Activated T-cell treated with anti-CD3 and anti-CD28 coated beads, Interleukin-2, amount 50 U/mL, for 72 hours (primary cell): Measurements from ENCODE around the gene VN1R5. TPM values are rescaled to one million over a fixed set of nuclear protein-coding genes. Genes with fewer than 3 reads are reported as not detected.

ENCODE experiments used
- ATAC-seq, 2 donors: fragments of 150-1000 bp; cut with Tn5 transposase; replicated peaks in 1 of 2; 2 replicates each; pipeline ENCODE4 v1.10.0; 2021; ENCODE audit warnings: moderate library complexity in 2 of 2, mild to moderate bottlenecking in 1 of 2
- DNase-seq, 2 donors: peaks; one replicate each; pipeline ENCODE4 v3.0.0; 2021 to 2022; ENCODE audit warnings: mixed read lengths in 1 of 2
- H3K27ac Mint-ChIP-seq: one replicate; pipeline ENCODE4 v1.8.0; 2022; ENCODE audit warnings: mild to moderate bottlenecking, moderate library complexity, mixed read lengths
- H3K27me3 Mint-ChIP-seq: one replicate; pipeline ENCODE4 v1.8.0; 2022; ENCODE audit warnings: low read depth, mixed read lengths
- H3K36me3 Mint-ChIP-seq, 2 donors: one replicate each; pipeline ENCODE4 v1.8.0; 2022; ENCODE audit warnings: mixed read lengths in 2 of 2, mild to moderate bottlenecking in 1 of 2; ENCODE audit not compliant: insufficient read depth in 2 of 2
- H3K4me1 Mint-ChIP-seq: one replicate; pipeline ENCODE4 v1.8.0; 2022; ENCODE audit warnings: low read depth, mixed read lengths
- H3K4me3 Mint-ChIP-seq, 2 donors: one replicate each; pipeline ENCODE4 v1.8.0; 2022; ENCODE audit warnings: mild to moderate bottlenecking in 2 of 2, mixed read lengths in 2 of 2, moderate library complexity in 2 of 2
- H3K9me3 Mint-ChIP-seq, 2 donors: one replicate each; pipeline ENCODE4 v1.8.0; 2022; ENCODE audit warnings: mixed read lengths in 2 of 2
- total RNA-seq, 2 donors: library from RNA; stranded (reverse); gene quantifications; one replicate each; pipeline ENCODE4 v1.2.3, GENCODE V29; 2022

The VN1R5 gene
- total RNA-seq, 2 donors from 2014 or later: not detected

DNA sequence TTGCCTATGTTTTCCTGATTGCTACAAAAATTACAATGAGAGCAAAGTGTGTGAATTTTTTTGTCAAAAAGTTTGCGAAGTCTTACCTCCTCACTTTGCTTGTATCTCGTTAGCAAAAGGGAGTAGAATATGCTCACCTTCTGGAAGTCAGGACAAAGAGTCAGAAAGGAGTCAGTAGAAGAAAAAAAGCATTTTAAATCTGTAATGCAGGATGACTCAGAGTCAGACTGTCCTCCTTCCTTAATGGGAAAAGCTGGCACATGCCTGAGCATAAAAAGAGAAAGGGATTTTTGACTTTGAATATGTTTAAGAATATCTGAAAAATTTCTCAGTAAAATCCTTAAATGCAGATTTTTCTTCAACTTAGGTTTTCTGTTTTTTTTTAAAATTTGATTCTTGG lies 14.2 kb upstream of the VN1R5 start:
- Mint-ChIP-seq H3K4me3 (no peak overlapping the region), H3K27ac (no peak overlapping the region), H3K27me3 (no peaks in the 10 kb centered on the region), H3K9me3 (peaks cover 6 to 13% of the 10 kb centered on the region in 2 donors), H3K4me1 (no peaks in the 10 kb centered on the region), H3K36me3 (peaks cover 4 to 8% of the 10 kb centered on the region in 2 donors)
- ATAC-seq (no peak), DNase-seq (no peak)

DNA sequence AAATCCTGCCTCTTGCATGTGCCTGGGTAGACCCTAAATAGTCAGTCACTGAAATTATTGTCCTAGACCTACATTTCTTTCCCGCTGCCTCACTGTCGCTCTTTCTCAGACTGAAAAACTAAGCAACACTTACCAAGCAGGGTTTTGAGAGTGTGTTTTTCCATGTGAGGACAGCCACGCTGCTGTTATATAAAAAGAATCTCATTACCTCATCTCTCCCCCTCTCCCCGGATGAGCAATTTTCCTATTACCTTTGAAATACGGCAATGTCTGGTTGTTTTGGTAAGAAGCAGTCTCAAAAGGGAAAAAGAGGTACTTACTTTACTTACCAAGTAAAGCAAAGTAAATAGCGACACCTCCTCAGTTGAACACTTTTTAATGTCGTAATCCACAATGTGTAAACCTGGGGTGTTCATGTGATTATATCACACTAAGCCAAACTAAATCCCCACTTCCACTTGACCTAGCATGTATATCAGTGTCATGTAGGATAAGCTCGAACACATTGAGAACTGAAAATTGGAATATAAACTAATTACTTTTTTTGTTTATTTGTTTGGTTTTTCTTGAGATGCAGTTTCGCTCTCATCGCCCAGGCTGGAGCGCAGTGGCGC lies 12.2 kb upstream of the VN1R5 start:
- DNase-seq: no peak
- Mint-ChIP-seq H3K9me3 (peaks cover 9 to 15% of the 10 kb centered on the region in 2 donors), H3K36me3 (peaks cover 4 to 8% of the 10 kb centered on the region in 2 donors), H3K27ac (no peak overlapping the region), H3K4me1 (no peaks in the 10 kb centered on the region), H3K4me3 (no peak overlapping the region), H3K27me3 (no peaks in the 10 kb centered on the region)
- no peak for ATAC-seq

DNA sequence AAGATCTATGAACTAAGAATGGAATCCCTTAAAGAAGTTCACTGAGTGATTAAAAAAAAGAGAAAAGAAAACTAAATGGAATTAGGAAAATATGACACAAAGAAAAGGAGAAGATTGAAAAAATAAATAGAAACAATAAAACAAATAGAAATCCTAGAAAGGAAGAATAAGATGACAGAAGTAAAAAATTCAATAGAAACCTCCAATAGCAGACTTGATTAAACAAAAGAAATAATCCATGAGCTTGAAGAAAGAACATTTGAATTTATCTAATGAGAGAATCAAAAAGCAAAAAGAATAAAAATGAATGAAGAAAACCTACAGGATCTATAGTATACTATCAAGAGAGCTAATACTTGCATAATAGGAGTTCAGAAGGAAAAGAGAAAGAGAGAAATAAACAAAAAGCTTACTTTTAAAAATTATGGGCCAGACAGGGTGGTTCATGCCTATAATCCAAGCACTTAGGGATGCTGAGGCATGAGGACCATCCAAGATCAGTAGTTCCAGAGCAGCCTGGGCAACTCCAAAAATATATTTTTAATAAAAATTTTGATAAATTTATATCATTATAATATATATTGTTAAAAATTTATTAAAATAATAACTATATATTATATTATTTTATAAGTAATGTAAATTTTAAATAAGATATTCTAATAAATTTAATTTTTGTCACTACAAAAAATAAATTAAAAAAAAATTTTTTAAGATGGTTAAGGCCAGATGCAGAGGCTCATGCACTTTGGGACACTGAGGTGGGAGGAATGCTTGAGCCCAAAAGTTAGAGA lies 9.4 kb upstream of the VN1R5 start:
- ATAC-seq (no peak), DNase-seq (no peak)
- Mint-ChIP-seq H3K27me3 (peaks cover 6% of the 10 kb centered on the region), H3K4me1 (no peaks in the 10 kb centered on the region), H3K4me3 (no peak overlapping the region), H3K27ac (peak overlapping the region; percentile 80), H3K9me3 (peaks cover 9 to 17% of the 10 kb centered on the region in 2 donors), H3K36me3 (peaks cover 4 to 8% of the 10 kb centered on the region in 2 donors)

DNA sequence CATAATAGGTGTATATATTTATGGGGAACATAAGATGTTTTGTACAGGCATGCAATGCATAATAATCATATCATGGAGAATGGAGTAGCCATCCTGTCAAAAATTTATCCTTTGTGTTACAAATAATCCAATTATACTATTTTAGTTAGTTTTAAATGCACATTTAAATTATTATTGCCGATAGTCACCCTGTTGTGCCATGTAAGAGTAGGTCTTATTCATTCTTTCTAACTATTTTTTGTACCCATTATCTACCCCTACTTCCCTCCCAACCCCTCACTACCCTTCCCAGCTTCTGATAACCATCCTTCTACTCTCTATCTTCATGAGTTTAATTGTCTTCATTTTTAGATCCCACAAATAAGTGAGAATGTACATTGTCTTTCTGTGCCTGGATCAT lies 8.3 kb upstream of the VN1R5 start:
- peaks cover 4 to 8% of the 10 kb centered on the region in 2 donors for H3K36me3 Mint-ChIP-seq
- no peak overlapping the region for H3K4me3 Mint-ChIP-seq
- DNase-seq (no peak), ATAC-seq (no peak)
- peaks cover 6% of the 10 kb centered on the region for H3K27me3 Mint-ChIP-seq
- H3K27ac Mint-ChIP-seq: no peak overlapping the region
- H3K9me3 Mint-ChIP-seq: peaks cover 11 to 17% of the 10 kb centered on the region in 2 donors
- H3K4me1 Mint-ChIP-seq: no peaks in the 10 kb centered on the region

DNA sequence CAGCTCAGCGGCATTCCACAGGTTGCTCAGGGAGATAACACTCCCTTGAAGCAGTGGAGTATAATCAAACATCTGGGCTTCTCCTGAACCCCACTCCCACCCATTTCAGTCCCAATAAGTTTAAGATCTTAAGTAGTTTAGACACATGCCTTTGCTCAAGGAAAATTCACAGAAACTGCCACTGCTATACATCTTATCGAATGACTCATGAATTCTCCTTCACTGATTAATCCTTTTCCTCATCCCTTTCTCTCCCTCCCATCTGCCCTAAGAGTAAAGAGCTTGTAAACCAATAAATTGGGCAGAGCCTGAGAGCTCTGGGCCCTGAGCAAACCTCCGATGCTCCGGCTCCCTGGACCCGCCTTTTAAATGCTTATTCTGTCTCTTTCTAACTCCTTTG lies 10.2 kb downstream of the VN1R5 start:
- H3K4me3 Mint-ChIP-seq: no peak overlapping the region
- no peak overlapping the region for H3K27ac Mint-ChIP-seq
- H3K4me1 Mint-ChIP-seq: no peaks in the 10 kb centered on the region
- no peak for ATAC-seq
- H3K27me3 Mint-ChIP-seq: no peaks in the 10 kb centered on the region
- peaks cover 3 to 6% of the 10 kb centered on the region in 2 donors for H3K36me3 Mint-ChIP-seq
- peaks cover 3 to 6% of the 10 kb centered on the region in 2 donors for H3K9me3 Mint-ChIP-seq
- DNase-seq: no peak

DNA sequence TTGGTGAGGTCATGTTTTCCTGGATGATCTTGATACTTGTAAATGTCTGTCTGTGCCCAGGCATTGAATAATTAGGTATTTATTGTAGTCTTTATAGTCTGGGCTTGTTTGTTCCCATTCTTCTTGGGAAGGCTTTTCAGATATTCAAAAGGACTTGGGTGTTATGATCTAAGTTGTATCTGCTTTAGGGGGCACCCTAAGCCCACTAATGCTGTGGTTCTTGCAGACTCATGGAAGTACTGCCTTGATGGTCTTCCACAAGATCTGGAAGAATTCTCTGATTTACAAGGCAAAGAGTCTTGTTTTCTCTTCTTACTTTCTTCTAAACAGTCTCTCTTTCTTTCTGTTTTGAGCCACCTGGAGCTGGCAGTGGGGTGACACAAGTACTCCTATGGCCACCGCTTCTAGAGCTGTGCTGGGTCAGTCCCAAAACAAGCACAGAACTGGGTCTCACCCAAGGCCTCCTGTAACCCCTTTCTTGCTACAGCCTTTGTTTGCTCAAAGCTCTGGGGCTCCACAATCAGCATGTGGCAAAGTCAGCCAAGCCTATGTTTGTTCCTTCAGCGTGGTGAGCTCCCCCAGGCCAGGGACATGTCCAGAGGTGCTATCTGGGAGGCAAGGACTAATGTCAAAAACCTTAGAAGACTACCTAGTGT lies 12.6 kb downstream of the VN1R5 start:
- Mint-ChIP-seq H3K36me3 (peaks cover 6 to 7% of the 10 kb centered on the region in 2 donors), H3K4me1 (no peaks in the 10 kb centered on the region), H3K27ac (no peak overlapping the region), H3K9me3 (peaks cover 6 to 10% of the 10 kb centered on the region in 2 donors), H3K27me3 (no peaks in the 10 kb centered on the region), H3K4me3 (no peak overlapping the region)
- DNase-seq: no peak
- no peak for ATAC-seq

DNA sequence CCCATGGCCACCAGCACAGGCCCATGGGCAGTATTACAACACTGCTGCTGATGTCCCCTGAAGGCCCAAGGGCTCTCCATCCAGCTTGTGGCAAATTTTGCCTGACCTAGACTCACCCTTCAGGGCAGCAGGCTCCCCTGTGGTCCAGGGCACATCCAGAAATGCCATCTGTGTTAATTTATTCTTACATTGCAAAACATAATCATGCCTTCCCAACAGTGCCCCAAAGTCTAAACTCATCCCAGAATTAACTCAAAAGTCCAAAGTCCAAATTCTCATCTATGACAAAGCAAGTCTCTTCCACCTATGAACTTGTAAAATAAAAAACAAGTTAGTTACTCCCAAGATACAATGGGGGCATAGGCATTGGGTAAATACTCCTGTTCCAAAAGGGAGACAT lies 13.3 kb downstream of the VN1R5 start:
- H3K4me1 Mint-ChIP-seq: no peaks in the 10 kb centered on the region
- peaks cover 6 to 7% of the 10 kb centered on the region in 2 donors for H3K36me3 Mint-ChIP-seq
- H3K27ac Mint-ChIP-seq: no peak overlapping the region
- H3K4me3 Mint-ChIP-seq: no peak overlapping the region
- H3K9me3 Mint-ChIP-seq: peaks cover 6 to 10% of the 10 kb centered on the region in 2 donors
- no peaks in the 10 kb centered on the region for H3K27me3 Mint-ChIP-seq
- no peak for ATAC-seq
- DNase-seq: no peak

DNA sequence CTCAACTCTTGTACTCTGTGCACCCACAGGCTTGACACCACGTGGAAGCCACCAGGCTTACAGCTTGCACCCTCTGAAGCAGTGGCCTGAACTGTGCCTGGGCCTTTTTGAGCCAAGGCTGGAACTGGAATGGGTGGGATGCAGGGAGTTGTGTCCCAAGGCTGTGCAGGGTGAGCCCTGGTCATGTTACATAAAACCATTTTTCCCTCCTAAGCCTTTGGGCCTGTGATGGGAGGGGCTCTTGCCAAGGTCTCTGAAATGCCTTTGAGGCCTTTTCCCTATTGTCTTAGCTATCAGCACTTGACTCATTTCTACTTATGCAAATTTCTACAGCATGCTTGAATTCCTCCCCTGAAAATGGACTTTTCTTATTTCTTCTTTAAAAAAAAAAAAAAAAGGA lies 14.1 kb downstream of the VN1R5 start:
- no peak for ATAC-seq
- H3K4me1 Mint-ChIP-seq: no peaks in the 10 kb centered on the region
- peaks cover 6 to 10% of the 10 kb centered on the region in 2 donors for H3K9me3 Mint-ChIP-seq

DNA sequence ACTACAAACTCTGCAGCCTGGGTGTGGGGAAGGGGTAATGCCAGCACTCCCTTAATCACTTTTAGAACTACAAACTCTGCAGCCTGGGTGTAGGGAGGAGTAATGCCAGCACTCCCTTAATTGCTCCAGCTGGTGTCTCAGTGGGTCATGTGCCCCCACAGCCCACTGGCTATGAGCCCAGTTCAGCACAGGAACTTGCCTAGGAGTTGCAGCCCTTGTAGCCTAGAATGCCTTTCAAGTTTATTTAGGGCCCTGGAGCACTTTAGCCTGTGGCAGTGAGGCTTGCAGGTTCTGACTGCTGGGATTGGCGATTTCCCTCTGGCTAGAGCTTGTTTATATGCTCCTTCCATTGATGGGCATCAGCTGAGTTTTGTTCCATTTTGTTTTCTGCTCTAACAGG lies 17.1 kb downstream of the VN1R5 start:
- no peaks in the 10 kb centered on the region for H3K27me3 Mint-ChIP-seq
- no peaks in the 10 kb centered on the region for H3K4me1 Mint-ChIP-seq
- H3K36me3 Mint-ChIP-seq: peaks cover 8 to 15% of the 10 kb centered on the region in 2 donors
- no peak for DNase-seq
- no peak overlapping the region for H3K4me3 Mint-ChIP-seq
- no peak overlapping the region for H3K27ac Mint-ChIP-seq
- H3K9me3 Mint-ChIP-seq: peaks cover 13 to 19% of the 10 kb centered on the region in 2 donors
- ATAC-seq: no peak

More for the DNA sequence above, 14.1 kb downstream of the VN1R5 start:
- H3K4me3 Mint-ChIP-seq: no peak overlapping the region
- peaks cover 6 to 7% of the 10 kb centered on the region in 2 donors for H3K36me3 Mint-ChIP-seq
- DNase-seq: no peak
- H3K27me3 Mint-ChIP-seq: no peaks in the 10 kb centered on the region
- no peak overlapping the region for H3K27ac Mint-ChIP-seq

DNA sequence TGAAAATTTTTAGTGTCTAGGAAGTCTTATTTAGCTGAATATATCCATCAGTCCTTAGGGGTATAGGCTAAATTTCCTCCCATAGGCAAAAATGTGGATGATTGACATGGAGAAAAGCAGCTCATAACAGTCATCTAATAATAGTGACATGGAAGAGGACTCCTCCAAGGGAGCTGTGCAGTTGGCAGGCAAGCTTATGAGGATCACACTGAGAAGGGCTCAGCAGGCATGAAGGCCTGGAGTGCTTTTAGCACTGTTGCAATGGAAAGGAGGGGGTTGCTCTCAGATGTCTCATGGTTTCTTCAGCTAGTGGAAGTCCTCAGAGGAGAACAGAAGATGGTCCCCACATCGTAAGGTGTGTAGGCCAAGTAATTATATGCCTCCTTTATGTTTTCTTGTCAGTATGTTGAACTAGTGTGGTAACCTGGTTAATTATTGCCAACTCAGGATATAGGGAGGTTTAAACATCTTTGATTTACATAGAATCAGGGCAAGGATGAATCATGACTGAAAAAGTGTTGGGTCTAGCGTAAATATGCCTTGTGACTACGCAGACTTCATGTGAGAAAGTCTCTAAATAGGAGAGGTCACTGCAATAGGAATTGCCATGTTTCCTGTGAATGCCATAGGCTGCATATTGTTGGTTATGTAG lies 18.9 kb downstream of the VN1R5 start:
- Mint-ChIP-seq H3K27me3 (no peaks in the 10 kb centered on the region), H3K4me3 (no peak overlapping the region), H3K27ac (no peak overlapping the region), H3K4me1 (no peaks in the 10 kb centered on the region), H3K36me3 (peaks cover 8 to 15% of the 10 kb centered on the region in 2 donors), H3K9me3 (peaks cover 13 to 19% of the 10 kb centered on the region in 2 donors)
- ATAC-seq (no peak), DNase-seq (no peak)

DNA sequence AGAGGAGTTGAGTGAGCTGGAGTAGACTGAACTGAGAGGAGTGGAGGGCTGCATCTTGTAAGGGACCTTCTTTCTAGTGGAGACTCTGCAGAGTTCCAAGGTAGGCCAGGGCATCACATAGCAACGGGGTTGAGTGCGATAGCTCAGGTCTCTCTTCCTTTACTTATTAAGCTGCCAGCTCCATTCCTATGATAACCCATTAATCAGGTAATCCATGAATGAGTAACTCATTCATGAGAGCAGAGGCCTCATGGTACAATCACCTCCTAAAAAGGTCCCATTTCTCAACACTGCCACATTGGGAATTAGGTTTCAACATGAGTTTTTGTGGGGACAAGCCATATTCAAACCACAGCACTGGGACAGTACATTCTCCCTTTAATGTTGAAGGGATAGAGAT lies 21.3 kb downstream of the VN1R5 start:
- peaks cover 3 to 8% of the 10 kb centered on the region in 2 donors for H3K36me3 Mint-ChIP-seq
- no peaks in the 10 kb centered on the region for H3K27me3 Mint-ChIP-seq
- no peak overlapping the region for H3K4me3 Mint-ChIP-seq
- no peak overlapping the region for H3K27ac Mint-ChIP-seq
- peaks cover 10% of the 10 kb centered on the region in 2 donors for H3K9me3 Mint-ChIP-seq
- ATAC-seq (no peak), DNase-seq (no peak)
- H3K4me1 Mint-ChIP-seq: no peaks in the 10 kb centered on the region

DNA sequence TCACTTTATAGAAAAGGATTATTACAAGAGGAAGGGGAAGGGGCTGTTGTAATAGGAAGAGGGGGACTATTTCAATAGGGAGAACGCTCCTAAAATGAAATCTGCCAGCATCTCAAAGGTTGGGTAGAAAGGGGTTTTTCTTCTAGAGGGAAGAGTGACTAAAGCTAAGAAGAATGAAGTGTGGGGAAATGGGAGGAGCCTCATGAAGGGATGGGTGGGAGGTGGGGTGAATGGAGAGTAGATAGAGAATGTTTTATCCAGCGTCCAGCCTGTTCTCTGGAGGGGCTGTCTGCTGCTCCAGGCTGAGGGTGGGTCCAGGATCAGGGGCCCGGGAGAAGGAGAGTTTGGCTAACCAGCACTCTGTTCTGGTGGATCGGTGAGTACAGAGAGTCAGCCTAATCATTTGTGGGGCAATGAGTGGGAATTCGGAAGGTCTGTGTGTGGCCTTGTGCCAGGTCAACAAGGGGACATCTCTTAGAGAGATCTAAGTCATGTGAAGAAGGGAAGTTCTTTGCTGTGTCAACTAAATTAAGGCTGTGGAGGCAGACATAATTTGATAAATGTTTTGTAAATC lies 25.2 kb downstream of the VN1R5 start:
- peaks cover 4 to 6% of the 10 kb centered on the region in 2 donors for H3K9me3 Mint-ChIP-seq
- no peak for DNase-seq
- H3K27me3 Mint-ChIP-seq: no peaks in the 10 kb centered on the region
- H3K4me1 Mint-ChIP-seq: no peaks in the 10 kb centered on the region
- no peak for ATAC-seq
- peaks cover under 1 to 3% of the 10 kb centered on the region in 2 donors for H3K36me3 Mint-ChIP-seq
- no peak overlapping the region for H3K27ac Mint-ChIP-seq
- H3K4me3 Mint-ChIP-seq: no peak overlapping the region
